ENCODE data around the gene IL27RA. TPM values are rescaled to one million over a fixed set of nuclear protein-coding genes. Genes with fewer than 3 reads are reported as not detected.

Gene IL27RA
- total and polyA plus RNA-seq, 2 donors from 2014 or later, result 3.1 to 14.1 TPM

DNA sequence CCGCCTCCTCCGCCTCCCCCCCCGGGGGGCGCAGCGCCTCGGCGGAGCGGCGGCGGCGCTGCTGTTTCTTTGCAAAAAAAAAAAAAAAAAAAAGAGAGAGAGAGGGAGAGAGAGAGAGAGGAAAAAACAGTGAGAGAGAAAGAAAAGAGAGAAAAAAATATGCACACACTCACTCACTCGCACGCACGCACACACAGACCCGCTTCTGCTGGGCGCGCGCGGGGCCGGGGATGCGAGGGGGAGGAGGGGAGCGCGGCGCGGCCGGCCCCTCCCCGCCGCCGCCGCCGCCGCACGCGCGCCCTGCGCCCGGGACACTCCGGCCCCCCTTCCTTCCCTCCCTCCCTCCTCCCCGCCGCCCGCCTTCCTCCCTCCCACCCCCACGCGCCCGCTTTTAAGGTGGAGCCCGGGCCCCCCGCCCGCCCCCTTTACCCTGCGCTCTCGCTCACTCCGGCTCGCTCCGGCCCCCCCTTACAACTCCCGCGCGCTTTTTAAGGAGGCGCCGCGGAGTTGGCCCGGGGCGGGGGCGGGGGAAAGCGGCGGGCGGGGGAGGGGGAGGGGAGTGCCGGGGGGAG lies 59.0 kb downstream of the IL27RA start, which contains the start of gene SAMD1:
Gene SAMD1, minus strand, starts transcription at position 243 of the 572 bp plus-strand sequence.
- DNase-seq (peak; percentile 91 to 98 (median 95)), FAIRE-seq (no peak)
- Histone ChIP-seq H3K27ac (ENCODE audit: low read depth in 2 of 2, low read length in 2 of 2) (peak within 1 kb of the TSS; percentile 92 to 94), H3K9ac (ENCODE audit: low read length in 3 of 3) (peak within 1 kb of the TSS; percentile 51 to 87 (median 85)), H3K27me3 (ENCODE audit: control insufficient read depth, insufficient read depth, low read length) (no peaks in the 10 kb centered on the region), H3K9me3 (ENCODE audit: control insufficient read depth in 2 of 3, insufficient read depth in 1 of 3, low read length in 3 of 3) (peaks cover 0 to 8% (median 4%) of the 10 kb centered on the region in 3 donors), H3K4me1 (ENCODE audit: control insufficient read depth in 2 of 3, insufficient read depth in 2 of 3, low read depth in 1 of 3, low read length in 3 of 3) (no peaks in the 10 kb centered on the region), H3K36me3 (ENCODE audit: control insufficient read depth in 2 of 3, insufficient read depth in 3 of 3, low read length in 3 of 3) (peaks cover 0 to 2% (median 2%) of the 10 kb centered on the region in 3 donors), H3K4me3 (ENCODE audit: low read length in 3 of 3) (peak within 1 kb of the TSS; percentile 73 to 82 (median 74))
- no peak for TF ChIP-seq CTCF (IDR thresholded peaks at IDR 0.05; ENCODE audit: borderline replicate concordance, extremely low read depth, insufficient read depth)
- intact Hi-C loops (cut with DNase I), result no loop called here

DNA sequence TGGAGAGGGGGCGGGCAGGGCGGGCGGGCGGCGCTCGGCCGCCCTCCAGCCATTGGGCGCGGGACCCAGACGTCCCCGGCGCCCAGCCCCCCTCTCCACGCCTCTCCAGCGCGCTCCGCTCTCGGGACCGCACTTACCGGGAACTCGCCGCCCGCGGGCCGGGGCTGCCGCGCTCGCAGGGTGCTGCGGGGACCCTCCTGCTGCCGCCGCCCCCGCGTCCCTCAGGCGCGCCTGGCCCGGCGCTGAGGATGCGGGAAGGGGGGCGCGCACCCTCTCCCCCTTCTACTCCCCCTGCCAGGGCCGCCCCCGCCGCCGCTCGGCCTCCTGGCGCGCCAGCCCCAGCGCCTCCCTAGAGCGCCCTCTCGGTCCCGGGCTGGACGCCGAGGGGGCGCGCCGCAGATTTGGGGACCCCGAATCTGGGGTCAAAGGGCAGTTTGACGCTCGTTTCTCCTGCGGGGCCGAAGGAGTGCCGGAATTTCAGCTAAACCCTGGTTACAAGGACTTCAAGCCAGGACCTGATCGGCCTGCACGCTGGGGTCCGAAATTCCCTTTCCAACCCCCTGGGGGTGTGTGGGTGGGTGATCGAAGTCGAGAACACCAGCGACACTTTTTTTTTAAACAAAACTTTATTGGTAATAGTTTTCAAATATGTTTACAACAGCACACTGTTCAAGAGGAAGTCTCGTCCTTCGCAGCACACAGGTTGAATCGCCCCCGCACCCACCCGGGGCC lies 59.7 kb downstream of the IL27RA start:
- Histone ChIP-seq H3K4me1 (ENCODE audit: control insufficient read depth in 2 of 3, insufficient read depth in 2 of 3, low read depth in 1 of 3, low read length in 3 of 3) (no peaks in the 10 kb centered on the region), H3K9me3 (ENCODE audit: control insufficient read depth in 2 of 3, insufficient read depth in 1 of 3, low read length in 3 of 3) (peaks cover 0 to 8% (median 4%) of the 10 kb centered on the region in 3 donors), H3K4me3 (ENCODE audit: low read length in 3 of 3) (peak overlapping the region; percentile 73 to 82 (median 74)), H3K27me3 (ENCODE audit: control insufficient read depth, insufficient read depth, low read length) (no peaks in the 10 kb centered on the region), H3K9ac (ENCODE audit: low read length in 3 of 3) (peak overlapping the region; percentile 51 to 87 (median 85)), H3K36me3 (ENCODE audit: control insufficient read depth in 2 of 3, insufficient read depth in 3 of 3, low read length in 3 of 3) (peaks cover 0 to 2% (median 2%) of the 10 kb centered on the region in 3 donors), H3K27ac (ENCODE audit: low read depth in 2 of 2, low read length in 2 of 2) (peak overlapping the region; percentile 92 to 94)
- DNase-seq, result peak; percentile 73 to 95 (median 88)
- no peak for FAIRE-seq
- intact Hi-C loops (cut with DNase I), result no loop called here
- no peak for TF ChIP-seq CTCF (IDR thresholded peaks at IDR 0.05; ENCODE audit: borderline replicate concordance, extremely low read depth, insufficient read depth)

- H3K27me3 ChIP-seq (ENCODE audit: control insufficient read depth, insufficient read depth, low read length), result no peaks in the 10 kb centered on the region
- H3K9ac ChIP-seq (ENCODE audit: low read length in 3 of 3), result peak overlapping the region in 1 of 3 donors; percentile 51
- H3K4me3 ChIP-seq (ENCODE audit: low read length in 3 of 3), result peak overlapping the region in 1 of 3 donors; percentile 82
- DNase-seq (peak in 2 of 5 donors; percentile 50 to 86), FAIRE-seq (no peak)
- peaks cover 0 to 8% (median 4%) of the 10 kb centered on the region in 3 donors for H3K9me3 ChIP-seq (ENCODE audit: control insufficient read depth in 2 of 3, insufficient read depth in 1 of 3, low read length in 3 of 3)
- H3K4me1 ChIP-seq (ENCODE audit: control insufficient read depth in 2 of 3, insufficient read depth in 2 of 3, low read depth in 1 of 3, low read length in 3 of 3), result no peaks in the 10 kb centered on the region
- no peak for TF ChIP-seq CTCF (IDR thresholded peaks at IDR 0.05; ENCODE audit: borderline replicate concordance, extremely low read depth, insufficient read depth)
- H3K27ac ChIP-seq (ENCODE audit: low read depth in 2 of 2, low read length in 2 of 2), result peak overlapping the region in 1 of 2 donors; percentile 94
- intact Hi-C loops (cut with DNase I), result no loop called here
- H3K36me3 ChIP-seq (ENCODE audit: control insufficient read depth in 2 of 3, insufficient read depth in 3 of 3, low read length in 3 of 3), result peaks cover 2 to 7% (median 2%) of the 10 kb centered on the region in 3 donors
These were observed 60.4 kb downstream of the IL27RA start for GRCh38 chr19:14091813-14092462.

All from kidney (tissue), 14 donors.